Ishikawa (cell line): ENCODE data around the gene MATN3.

Experiments used
- CREB1 ChIP-seq: IDR thresholded peaks from 2 replicates; pipeline ENCODE4 v1.6.1; 2012; ENCODE audit warnings: low read depth
- TAF1 ChIP-seq: IDR thresholded peaks from 2 replicates; pipeline ENCODE4 v1.6.1; 2012; ENCODE audit warnings: low read depth, mild to moderate bottlenecking

- no peak for TF ChIP-seq CREB1
- no peak for TF ChIP-seq TAF1
Observed at GRCh38 chr2:20005067-20005627, 7.3 kb downstream of the MATN3 start.
